ENCODE data around the gene CEP55. TPM values are rescaled to one million over a fixed set of nuclear protein-coding genes. Genes with fewer than 3 reads are reported as not detected.
"Not testable (repeated sequence)": the region's sequence is repeated elsewhere in the genome, so short reads cannot be mapped to it uniquely, and the experiment has no call there.

CEP55 gene
- total RNA-seq, 6 experiments from 2014 or later: 21.6 to 55.3 (median 48.1) TPM

DNA sequence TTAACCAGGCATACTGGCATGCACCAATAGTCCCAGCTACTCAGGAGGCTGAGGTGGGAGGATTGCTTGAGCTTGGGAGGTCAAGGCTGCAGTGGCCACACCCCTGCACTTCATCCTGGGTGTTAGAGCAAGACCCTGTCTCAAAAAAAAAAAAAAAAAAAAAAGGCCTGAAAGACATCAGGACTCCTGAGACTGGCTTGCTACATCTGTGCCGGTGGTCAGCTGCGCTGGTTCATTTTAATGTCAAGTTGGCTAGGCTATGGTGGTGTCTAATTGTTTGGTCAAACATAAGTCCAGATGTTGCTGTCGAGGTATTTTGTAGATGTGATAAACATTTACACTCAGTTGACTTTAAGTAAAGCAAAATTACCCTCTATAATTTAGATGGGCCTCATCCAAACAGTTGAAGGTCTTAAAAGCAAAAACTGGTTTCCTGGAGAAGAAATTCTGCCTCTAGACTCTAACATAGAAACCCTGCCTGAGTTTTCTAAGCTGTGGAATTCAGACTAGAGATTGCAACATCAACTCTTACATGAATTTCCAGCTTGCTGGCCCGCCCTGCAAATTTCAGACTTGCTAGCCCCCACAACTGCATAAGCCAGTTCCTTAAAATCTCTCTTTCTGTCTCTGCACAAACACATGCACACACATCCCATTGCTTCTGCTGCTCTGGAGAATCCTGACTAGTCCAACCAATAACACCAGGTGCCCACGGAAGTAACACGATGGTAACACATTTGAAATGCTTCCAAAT, 32.5 kb upstream of the CEP55 start:
- peak overlapping the region; percentile 56 for H3K4me3 Mint-ChIP-seq
- H3K9me3 Mint-ChIP-seq: no peaks in the 10 kb centered on the region
- peaks cover 8% of the 10 kb centered on the region for H3K27me3 Mint-ChIP-seq (ENCODE audit: insufficient read depth)
- TF ChIP-seq CTCF (IDR thresholded peaks at IDR 0.05): no peak
- DNase-seq: peak; percentile 56
- peak overlapping the region; percentile 99 for H3K27ac Mint-ChIP-seq
- peaks cover 53% of the 10 kb centered on the region for H3K36me3 Mint-ChIP-seq (ENCODE audit: low read depth)
- H3K4me1 Mint-ChIP-seq (ENCODE audit: low read depth): peaks cover 94% of the 10 kb centered on the region

DNA sequence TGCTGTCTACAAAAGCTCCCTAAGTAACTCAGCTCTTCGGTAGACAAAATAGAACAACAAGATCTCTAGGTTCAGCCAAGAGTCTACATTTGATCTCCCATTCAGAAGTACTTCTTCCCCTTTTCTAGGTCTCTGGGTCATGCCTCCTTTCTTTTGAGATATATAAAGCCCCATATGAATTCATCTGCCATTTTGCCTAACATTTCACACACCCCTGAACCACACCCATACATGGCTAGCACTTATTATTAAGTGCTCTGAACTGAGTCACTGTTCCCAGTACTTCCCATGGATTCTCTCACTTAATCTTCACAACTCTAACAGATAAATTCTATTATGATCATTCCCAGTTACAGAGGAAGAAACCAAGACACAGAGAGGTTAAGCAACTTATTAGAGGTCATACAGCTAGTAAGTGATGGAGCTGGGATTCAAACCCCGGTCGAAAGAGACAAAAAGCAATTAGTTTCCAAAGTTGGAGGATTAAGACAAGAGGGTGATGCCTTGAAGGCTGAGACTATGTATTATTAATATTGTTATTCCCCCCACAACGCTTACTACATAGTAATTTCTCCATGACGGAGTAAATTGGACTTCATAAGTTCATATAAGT, 31.5 kb upstream of the CEP55 start:
- no peak for DNase-seq
- peak overlapping the region; percentile 49 for H3K4me3 Mint-ChIP-seq
- peaks cover 52% of the 10 kb centered on the region for H3K36me3 Mint-ChIP-seq (ENCODE audit: low read depth)
- peaks cover 94% of the 10 kb centered on the region for H3K4me1 Mint-ChIP-seq (ENCODE audit: low read depth)
- H3K27me3 Mint-ChIP-seq (ENCODE audit: insufficient read depth): peaks cover 8% of the 10 kb centered on the region
- no peak for TF ChIP-seq CTCF (IDR thresholded peaks at IDR 0.05)
- peaks cover 4% of the 10 kb centered on the region; the same call in 1 of the 2 replicates for H3K9me3 Mint-ChIP-seq
- H3K27ac Mint-ChIP-seq: peak overlapping the region; percentile 99

DNA sequence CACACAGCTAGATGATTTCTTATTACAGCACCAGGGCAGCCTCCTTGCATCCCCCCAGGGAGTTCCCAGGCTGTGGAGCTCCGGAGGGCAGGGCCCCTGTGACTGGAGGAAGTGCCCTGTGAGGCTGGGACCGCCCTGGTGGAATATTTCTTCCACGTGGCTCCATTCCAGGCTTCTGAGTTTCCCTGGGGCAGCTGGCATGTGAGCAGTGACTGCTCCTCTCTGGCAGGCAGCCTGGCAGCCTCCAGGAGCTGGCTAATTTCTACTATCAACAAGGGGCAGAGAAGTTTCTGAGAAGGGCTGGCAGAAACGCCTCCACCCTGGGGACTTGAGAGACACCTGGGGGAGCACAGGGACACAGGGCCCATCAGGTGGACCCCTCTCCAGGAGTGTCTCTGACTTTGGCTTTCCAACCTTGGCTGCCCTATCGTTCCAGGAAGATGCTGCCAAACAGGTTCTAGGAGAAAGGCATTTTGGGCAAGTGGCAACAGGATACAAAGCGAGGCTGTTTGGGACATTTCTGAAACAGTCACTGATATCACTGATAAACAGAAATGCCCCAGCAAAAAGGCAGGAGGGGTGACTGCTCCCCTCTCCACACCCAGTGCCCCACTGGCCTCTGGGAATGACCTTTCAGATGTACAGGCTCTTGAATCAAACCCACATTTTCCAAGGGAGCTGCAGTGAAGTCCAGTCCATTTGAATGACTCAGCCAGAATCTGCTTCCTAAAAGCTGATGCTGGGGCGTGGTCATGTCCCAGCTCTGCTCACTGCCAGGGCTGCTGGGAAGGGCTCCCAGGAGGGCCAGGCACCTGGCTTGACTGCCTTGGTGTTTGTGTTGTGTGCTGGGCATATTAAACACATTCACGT, 30.4 kb upstream of the CEP55 start:
- peak; percentile 98 for DNase-seq
- Mint-ChIP-seq H3K36me3 (ENCODE audit: low read depth) (peaks cover 50% of the 10 kb centered on the region), H3K27me3 (ENCODE audit: insufficient read depth) (peaks cover 8% of the 10 kb centered on the region), H3K4me3 (peak overlapping the region; percentile 49), H3K9me3 (peaks cover 8% of the 10 kb centered on the region), H3K27ac (peak overlapping the region; percentile 99), H3K4me1 (ENCODE audit: low read depth) (peaks cover 91% of the 10 kb centered on the region)
- no peak for TF ChIP-seq CTCF (IDR thresholded peaks at IDR 0.05)

DNA sequence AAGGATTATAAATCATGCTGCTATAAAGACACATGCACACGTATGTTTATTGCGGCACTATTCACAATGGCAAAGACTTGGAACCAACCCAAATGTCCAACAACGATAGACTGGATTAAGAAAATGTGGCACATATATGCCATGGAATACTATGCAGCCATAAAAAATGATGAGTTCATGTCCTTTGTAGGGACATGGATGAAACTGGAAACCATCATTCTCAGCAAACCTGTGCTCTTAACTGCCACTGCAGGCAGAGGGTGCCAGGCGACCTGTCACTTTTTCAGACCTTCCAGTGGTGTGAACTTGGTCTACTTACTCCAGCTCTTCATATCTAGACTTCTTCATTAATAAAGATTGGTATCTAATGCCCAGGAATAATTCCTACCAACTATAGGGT, 28.8 kb upstream of the CEP55 start:
- Mint-ChIP-seq H3K27ac (peak overlapping the region; percentile 95), H3K36me3 (ENCODE audit: low read depth) (peaks cover 51% of the 10 kb centered on the region), H3K4me3 (peak overlapping the region; percentile 65), H3K4me1 (ENCODE audit: low read depth) (peaks cover 91% of the 10 kb centered on the region)
- H3K27me3 Mint-ChIP-seq (ENCODE audit: insufficient read depth); H3K9me3 Mint-ChIP-seq; DNase-seq: not testable (repeated sequence)

- Mint-ChIP-seq H3K9me3 (peaks cover 8% of the 10 kb centered on the region), H3K4me3 (peak overlapping the region; percentile 65), H3K27me3 (ENCODE audit: insufficient read depth) (peaks cover 4% of the 10 kb centered on the region; the same call in 1 of the 2 replicates), H3K27ac (peak overlapping the region; percentile 95), H3K36me3 (ENCODE audit: low read depth) (peaks cover 61% of the 10 kb centered on the region), H3K4me1 (ENCODE audit: low read depth) (peaks cover 91% of the 10 kb centered on the region)
- peak; percentile 96 for DNase-seq
- TF ChIP-seq CTCF (IDR thresholded peaks at IDR 0.05): no peak
Observed at GRCh38 chr10:93468461-93469213, 27.8 kb upstream of the CEP55 start.

All from HFFc6 (cell line).